Activated CD8-positive, alpha-beta memory T cell treated with anti-CD3 and anti-CD28 coated beads for 36 hours (primary cell): ENCODE measurements around the gene SLAMF1. TPM values are rescaled to one million over a fixed set of nuclear protein-coding genes. Genes with fewer than 3 reads are reported as not detected.

Source experiments
- CTCF ChIA-PET: fragments of 350-600 bp; sonication (Branson Sonifier 250); formaldehyde crosslinking; loops from one replicate; lab custom pipeline; 2021; ENCODE audit warnings: antibody characterized with exemption; lab: Charles Lee
- POLR2A ChIA-PET: fragments of 350-600 bp; sonication (Branson Sonifier 250); formaldehyde crosslinking; loops from one replicate; lab custom pipeline; 2021; ENCODE audit warnings: antibody characterized with exemption; lab: Charles Lee
- total RNA-seq, 2 experiments: library from RNA; stranded (reverse); gene quantifications; one replicate each; pipeline ENCODE4 v1.2.3, GENCODE V29; 2021

SLAMF1 gene
- total RNA-seq, 2 experiments from 2014 or later, result 102 to 105 TPM

GRCh38 chr1:160646180-160646579 is 664 bp downstream of the SLAMF1 start:
- CTCF ChIA-PET, result interaction anchor here (0.9 to 2.8 kb wide), 8 partner anchors 14 to 29 kb away, joined by 3 to 11 read pairs (median 4); no protein-coding TSS in a partner anchor
- POLR2A ChIA-PET, result interaction anchor here (1.3 to 2.5 kb wide), 7 partner anchors 17 to 65 kb away, joined by 3 to 14 read pairs (median 6); partner anchors contain the start of gene CD48

DNA sequence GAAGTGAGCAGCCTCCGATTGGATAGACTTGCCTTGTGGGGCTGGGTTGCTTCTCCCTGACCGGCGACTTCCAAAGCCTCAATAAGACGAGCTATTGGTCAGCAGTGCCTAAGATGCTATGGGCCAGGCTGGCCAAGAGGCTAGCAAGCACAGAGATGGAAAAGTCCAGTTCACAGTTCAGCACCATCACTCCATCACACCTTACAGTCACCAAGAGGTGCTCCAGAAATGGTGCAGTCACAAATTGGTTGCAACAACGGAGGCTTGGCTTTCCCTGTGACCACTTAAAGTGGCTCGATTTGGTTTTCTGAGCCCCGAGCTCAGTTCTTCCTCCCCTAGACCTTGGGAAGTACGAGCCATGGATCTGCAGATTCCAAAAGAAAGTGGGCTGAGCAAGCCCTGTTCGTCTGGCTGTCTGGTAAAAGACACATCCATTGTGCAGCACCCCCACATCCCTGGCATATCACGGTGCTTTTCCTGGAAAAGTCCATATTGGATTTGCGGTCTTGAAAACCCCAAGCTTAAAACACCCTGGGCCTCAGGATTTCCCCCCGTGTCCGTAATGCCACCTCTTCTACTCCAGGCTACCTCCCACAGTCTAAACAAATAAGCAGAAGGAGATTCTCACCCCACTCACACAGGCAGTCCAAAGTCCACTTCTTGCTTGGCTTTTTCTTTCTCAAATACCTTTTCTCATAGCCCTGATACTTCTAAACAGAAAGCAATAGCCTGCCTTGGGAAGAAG is 1.3 kb downstream of the SLAMF1 start:
- ChIA-PET POLR2A (interaction anchor here (1.0 to 2.5 kb wide), 7 partner anchors 17 to 66 kb away, joined by 3 to 14 read pairs (median 4); partner anchors contain the start of gene CD48), CTCF (interaction anchor here (0.5 to 2.8 kb wide), 6 partner anchors 10 to 30 kb away, joined by 3 to 11 read pairs (median 4); no protein-coding TSS in a partner anchor)

DNA sequence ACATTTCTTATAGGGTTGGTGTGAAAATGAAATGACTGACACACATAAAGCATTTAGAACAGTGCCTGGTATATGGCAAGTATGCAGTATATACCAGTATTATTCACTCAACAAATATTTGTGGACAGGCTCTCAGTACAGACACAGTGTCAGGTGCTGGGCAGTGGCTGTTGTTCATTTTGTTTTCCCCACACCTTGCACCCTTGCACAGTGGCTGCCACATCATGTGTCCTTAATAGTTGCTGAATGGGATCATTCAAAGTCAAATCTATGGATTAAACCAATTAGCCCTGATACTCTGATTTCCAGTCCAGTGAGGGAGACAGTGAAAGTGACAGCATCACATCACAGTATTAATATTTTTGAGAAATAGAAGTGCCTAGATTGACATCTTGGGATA is 2.4 kb downstream of the SLAMF1 start:
- ChIA-PET POLR2A (interaction anchor here (1.0 kb wide), 2 partner anchors 29 to 41 kb away, joined by 3 to 4 read pairs; no protein-coding TSS in a partner anchor), CTCF (interaction anchor here (1.0 to 2.8 kb wide), 3 partner anchors 20 to 29 kb away, joined by 4 to 11 read pairs (median 4); no protein-coding TSS in a partner anchor)

- POLR2A ChIA-PET, result interaction anchor here (0.6 kb wide), 2 partner anchors 40 to 297 kb away, joined by 4 to 6 read pairs; no protein-coding TSS in a partner anchor
- CTCF ChIA-PET, result interaction anchor here (0.8 to 1.0 kb wide), 2 partner anchors 30 to 38 kb away, joined by 3 to 4 read pairs; no protein-coding TSS in a partner anchor
These were observed 3.7 kb downstream of the SLAMF1 start for GRCh38 chr1:160643138-160643537.

DNA sequence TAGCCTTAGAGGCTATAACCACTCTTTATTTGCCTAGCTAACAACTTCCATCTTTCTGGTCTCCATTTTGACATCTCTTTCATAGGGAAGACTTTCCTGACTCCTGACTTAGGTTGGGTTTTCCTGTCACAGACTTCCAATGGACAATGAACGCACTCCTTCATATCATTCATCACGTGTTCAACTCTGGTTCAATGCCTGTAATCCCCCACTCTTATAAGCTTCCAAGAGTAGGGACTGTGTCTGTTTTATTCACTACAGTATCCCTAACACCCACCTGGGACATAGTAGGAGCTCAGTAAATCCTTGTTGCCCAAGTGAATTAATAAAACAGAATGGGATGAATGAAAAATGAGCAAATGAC is 4.6 kb downstream of the SLAMF1 start:
- ChIA-PET POLR2A (no interaction called here), CTCF (interaction anchor here (1.0 kb wide), 1 partner anchor 19 kb away, joined by 3 read pairs; no protein-coding TSS in a partner anchor)

DNA sequence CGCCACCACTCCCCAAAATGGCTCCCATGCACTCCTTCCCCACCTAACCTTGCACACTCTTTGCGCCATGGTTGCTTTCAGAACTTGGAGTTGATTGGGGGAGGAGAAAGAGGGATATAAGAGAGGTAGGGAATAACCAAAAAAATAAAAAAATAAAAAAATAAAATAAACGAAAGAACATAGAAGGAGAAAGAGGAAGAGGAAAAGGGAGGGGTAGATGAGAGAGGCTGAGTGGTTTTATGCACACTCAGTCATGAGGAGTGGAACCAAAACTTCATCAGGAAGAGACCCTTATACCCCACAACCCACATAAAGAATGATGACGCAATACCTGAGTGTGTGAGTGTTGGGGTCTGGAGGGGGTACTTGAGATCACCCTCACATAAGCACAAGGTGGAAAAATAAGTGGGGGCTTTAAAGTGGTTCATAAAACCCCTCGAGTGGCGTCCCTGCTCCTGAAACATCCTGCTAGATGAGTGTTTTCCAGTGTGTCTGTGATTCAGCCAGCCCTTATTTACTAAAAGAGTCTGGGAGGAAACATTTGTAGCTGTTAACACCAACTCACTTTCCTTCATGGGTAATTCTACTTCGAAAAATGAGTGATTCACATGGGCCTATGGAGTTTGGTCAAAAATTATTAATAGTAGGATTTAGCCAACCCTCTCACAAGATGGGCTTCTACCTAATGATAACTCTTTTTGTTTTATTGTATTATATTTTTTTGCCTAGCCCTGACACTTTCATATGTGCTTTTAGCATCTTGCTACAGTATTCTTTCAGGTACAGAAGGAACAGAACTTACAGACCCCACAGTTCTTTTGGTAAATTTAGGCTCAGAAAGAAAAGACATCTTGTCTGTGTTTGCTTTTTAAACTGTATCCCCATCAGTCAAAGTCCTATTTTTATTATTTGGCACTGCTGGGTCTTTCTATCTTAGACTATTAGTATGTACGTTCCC is 5.2 kb downstream of the SLAMF1 start:
- ChIA-PET CTCF (interaction anchor here (0.8 to 1.3 kb wide), 3 partner anchors 13 to 19 kb away, joined by 3 to 4 read pairs (median 3); no protein-coding TSS in a partner anchor), POLR2A (interaction anchor here (1.9 kb wide), 1 partner anchor 15 kb away, joined by 15 read pairs; no protein-coding TSS in a partner anchor)

- CTCF ChIA-PET, result interaction anchor here (0.6 to 1.3 kb wide), 7 partner anchors 12 to 91 kb away, joined by 3 to 4 read pairs (median 3); no protein-coding TSS in a partner anchor
- POLR2A ChIA-PET, result interaction anchor here (0.6 to 2.0 kb wide), 6 partner anchors 10 to 174 kb away, joined by 3 to 15 read pairs (median 8); no protein-coding TSS in a partner anchor
These were observed 6.3 kb downstream of the SLAMF1 start for GRCh38 chr1:160640359-160641123.

DNA sequence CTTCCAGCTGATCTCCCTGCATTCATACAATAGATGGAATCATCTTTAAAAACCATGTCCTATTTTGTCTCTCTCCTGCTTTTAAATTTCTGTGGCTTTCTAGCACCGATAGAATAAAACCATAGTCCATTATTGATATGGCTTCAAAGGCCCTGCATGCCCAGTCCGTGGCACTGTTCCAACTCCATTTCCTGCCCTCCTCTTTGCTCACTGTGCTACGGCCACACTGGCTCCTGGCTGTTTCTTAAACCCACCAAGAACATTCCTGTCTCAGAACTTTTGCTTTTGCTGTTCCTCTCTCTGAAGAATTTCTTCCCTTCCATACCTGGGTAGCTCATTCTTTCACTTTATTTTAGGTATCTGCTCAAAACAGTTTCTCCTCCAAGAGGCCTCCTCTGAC is 7.2 kb downstream of the SLAMF1 start:
- CTCF ChIA-PET, result interaction anchor here (1.0 to 1.3 kb wide), 3 partner anchors 13 to 90 kb away, joined by 3 to 4 read pairs (median 4); no protein-coding TSS in a partner anchor
- POLR2A ChIA-PET, result interaction anchor here (1.0 to 2.0 kb wide), 4 partner anchors 9 to 16 kb away, joined by 4 to 15 read pairs (median 10); no protein-coding TSS in a partner anchor

DNA sequence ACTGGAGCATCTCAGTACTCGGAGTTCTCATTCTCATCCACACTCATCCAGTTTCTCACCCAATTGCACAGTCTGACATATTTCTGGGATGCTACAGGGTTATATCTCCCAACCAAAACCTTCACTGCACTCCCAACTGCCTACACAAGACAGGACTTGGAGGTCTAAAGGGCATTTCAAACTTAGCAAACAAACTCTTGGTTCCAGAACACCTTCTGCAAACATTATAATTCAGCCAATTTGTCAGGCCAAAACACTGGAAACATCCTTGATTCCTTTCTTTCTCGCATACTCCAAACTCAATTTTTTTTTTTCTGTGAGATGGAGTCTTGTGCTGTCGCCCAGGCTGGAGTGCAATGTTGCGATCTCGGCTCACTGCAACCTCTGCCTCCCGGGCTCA is 7.9 kb downstream of the SLAMF1 start:
- CTCF ChIA-PET, result no interaction called here
- POLR2A ChIA-PET, result interaction anchor here (2.0 kb wide), 1 partner anchor 9 kb away, joined by 9 read pairs; no protein-coding TSS in a partner anchor

- ChIA-PET CTCF (interaction anchor here (1.2 kb wide), 1 partner anchor 16 kb away, joined by 5 read pairs; no protein-coding TSS in a partner anchor), POLR2A (interaction anchor here (1.2 kb wide), 2 partner anchors 9 to 10 kb away, joined by 3 to 8 read pairs; partner anchors contain the start of gene SLAMF1)
These were observed 8.3 kb downstream of the SLAMF1 start for GRCh38 chr1:160638540-160638857.

DNA sequence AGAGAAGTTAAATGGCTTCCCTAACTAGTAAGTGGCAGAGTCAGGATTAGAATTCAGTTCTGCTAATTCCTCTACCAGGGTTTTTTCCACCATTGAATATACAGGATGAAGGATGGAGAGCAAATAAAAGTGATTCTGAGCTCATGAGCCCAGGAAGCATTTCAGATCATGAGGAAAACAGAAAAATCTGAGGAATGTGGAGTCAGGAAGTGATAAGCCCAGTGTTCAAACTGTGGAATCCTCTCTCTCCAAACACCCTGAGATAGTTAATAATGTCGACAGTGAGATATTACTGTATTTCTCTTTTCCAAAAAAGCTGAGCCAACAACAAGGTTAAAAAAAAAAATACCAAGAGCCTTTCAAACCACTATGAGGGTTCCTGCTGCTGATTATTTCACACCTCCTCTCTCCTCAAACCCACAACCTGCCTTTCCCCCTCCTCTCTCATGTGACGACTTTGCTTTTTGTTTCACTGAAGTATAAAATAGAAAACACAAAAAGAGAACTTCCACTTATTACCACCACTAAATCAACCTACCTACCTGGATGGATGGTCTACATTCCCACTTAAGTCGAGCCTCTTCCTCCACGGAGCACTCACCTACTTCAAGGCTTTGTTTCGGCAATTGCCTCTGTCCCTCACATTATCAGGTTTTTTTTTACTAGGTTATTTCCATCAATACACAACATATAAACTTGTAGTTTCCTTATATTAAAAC is 8.9 kb downstream of the SLAMF1 start:
- ChIA-PET POLR2A (interaction anchor here (0.7 to 1.2 kb wide), 3 partner anchors 9 to 191 kb away, joined by 3 to 8 read pairs (median 6); partner anchors contain the start of gene SLAMF1), CTCF (interaction anchor here (1.2 kb wide), 1 partner anchor 16 kb away, joined by 5 read pairs; no protein-coding TSS in a partner anchor)

DNA sequence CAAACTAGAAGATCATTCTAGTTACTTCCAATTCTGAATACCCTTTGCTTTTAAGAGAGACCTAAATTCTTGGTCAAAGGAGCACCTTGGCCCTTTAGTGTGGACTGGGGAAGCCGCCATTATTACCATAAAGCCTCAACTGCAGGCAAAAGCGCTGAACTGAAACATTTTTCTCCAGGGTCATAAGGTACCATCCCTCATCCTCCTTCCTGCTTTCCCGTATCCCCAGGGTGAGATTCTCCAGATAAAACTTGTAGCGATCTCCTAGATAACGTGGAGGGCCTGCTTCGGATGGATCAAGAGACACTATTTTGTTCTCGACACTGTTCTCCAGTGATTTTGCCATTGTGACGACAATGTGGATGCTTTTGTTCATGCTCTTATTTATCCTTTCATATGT is 9.8 kb downstream of the SLAMF1 start:
- ChIA-PET POLR2A (interaction anchor here (1.2 kb wide), 2 partner anchors 9 to 10 kb away, joined by 3 to 8 read pairs; partner anchors contain the start of gene SLAMF1), CTCF (interaction anchor here (0.9 to 1.2 kb wide), 2 partner anchors 15 to 38 kb away, joined by 3 to 5 read pairs; no protein-coding TSS in a partner anchor)

DNA sequence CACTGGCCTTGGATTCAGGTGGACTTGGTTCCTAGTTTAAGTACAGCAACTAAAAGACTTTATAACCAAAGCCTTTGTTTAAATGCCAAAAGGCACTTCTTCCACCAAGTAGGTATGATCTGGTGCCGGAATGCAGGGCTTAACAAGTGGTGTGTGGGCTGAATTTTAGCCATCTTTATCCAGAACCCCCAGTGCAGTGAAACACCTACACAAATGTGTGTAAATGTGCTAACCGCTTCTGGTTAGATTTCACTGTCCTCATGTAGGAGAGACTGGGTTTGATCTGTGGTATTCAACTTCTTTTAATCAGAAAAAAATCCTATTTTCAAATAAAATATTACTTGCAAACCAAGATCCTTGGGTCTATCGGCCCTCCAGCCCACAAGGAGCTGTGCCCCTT is 10.3 kb downstream of the SLAMF1 start:
- POLR2A ChIA-PET, result no interaction called here
- CTCF ChIA-PET, result interaction anchor here (0.9 kb wide), 1 partner anchor 39 kb away, joined by 3 read pairs; no protein-coding TSS in a partner anchor

GRCh38 chr1:160636076-160636475 is 10.8 kb downstream of the SLAMF1 start:
- ChIA-PET POLR2A (interaction anchor here (0.6 to 0.7 kb wide), 3 partner anchors 27 to 810 kb away, joined by 3 to 4 read pairs (median 3); no protein-coding TSS in a partner anchor), CTCF (no interaction called here)

GRCh38 chr1:160634543-160635491 is 12.0 kb downstream of the SLAMF1 start:
- ChIA-PET CTCF (interaction anchor here (0.7 kb wide), 1 partner anchor 48 kb away, joined by 3 read pairs; no protein-coding TSS in a partner anchor), POLR2A (interaction anchor here (0.7 kb wide), 1 partner anchor 70 kb away, joined by 3 read pairs; no protein-coding TSS in a partner anchor)
